Ovary (tissue), 9 donors: ENCODE measurements around the gene SDF2. TPM values are rescaled to one million over a fixed set of nuclear protein-coding genes. Genes with fewer than 3 reads are reported as not detected.

Source experiments
- DNase-seq, 5 donors: peaks; one replicate each; pipeline ENCODE4 v3.0.0-alpha.2; 2019 to 2020
- H3K27ac ChIP-seq, 2 donors: fragments of 200-600 bp; one replicate each; pipeline versions ENCODE4 v1.5.1 to v1.8.0; 2019 to 2022
- H3K27me3 ChIP-seq: fragments of 200-600 bp; one replicate; pipeline ENCODE4 v1.8.0; 2022
- H3K36me3 ChIP-seq: fragments of 200-600 bp; sonication (generic); one replicate; pipeline ENCODE4 v1.5.1; 2019
- H3K4me1 ChIP-seq: one replicate; pipeline ENCODE4 v1.8.1; 2013; ENCODE audit warnings: mild to moderate bottlenecking, moderate library complexity; ENCODE audit not compliant: insufficient read depth
- H3K4me3 ChIP-seq: fragments of 200-600 bp; sonication (generic); one replicate; pipeline ENCODE4 v1.5.1; 2017
- H3K9me3 ChIP-seq, 2 donors: fragments of 200-600 bp in 1 of 2; sonication (generic) in 1 of 2; one replicate each; pipeline versions ENCODE4 v1.5.1 to v1.8.1; 2013 to 2019; ENCODE audit warnings: mild to moderate bottlenecking in 1 of 2, moderate library complexity in 1 of 2
- EP300 ChIP-seq: sonication (generic); formaldehyde crosslinking; IDR thresholded peaks from one replicate; pipeline ENCODE4 v1.6.1; 2017; ENCODE audit warnings: antibody characterized with exemption
- POLR2A ChIP-seq: fragments of 450-650 bp; IDR thresholded peaks from one replicate; pipeline ENCODE4 v1.6.1; 2017; ENCODE audit warnings: antibody characterized with exemption, mild to moderate bottlenecking, moderate library complexity
- WGBS, 3 donors: extraction: QIAGEN DNeasy Blood & Tissue Kit in 1 of 3; methylation state at CpG; one replicate each; pipeline versions ENCODE4 v1.1.5 to v1.1.7; 2013 to 2017; 5-methylcytosine and 5-hydroxymethylcytosine counted together
- intact Hi-C, 4 donors: fragments of 100-400 bp; cut with DNase I; formaldehyde crosslinking; loops; one replicate each; pipeline versions ENCODE4 v1.11.0 to v1.15.1; 2022 to 2023
- polyA plus RNA-seq, 2 donors: library from polyadenylated mRNA; stranded (reverse); fragments of 200-250 nt in 1 of 2; fragments of 350-450 nt in 1 of 2; fragmentation: Illumina TruSeq in 1 of 2; extraction: RNeasy Lipid Tissue Mini Kit (QIAGEN cat#74804) in 1 of 2; gene quantifications; one replicate each; pipeline ENCODE4 v1.2.3, GENCODE V29; 2013 to 2014
- total RNA-seq, 7 donors: library from RNA; depleted of rRNA in 2 of 7; stranded (reverse); fragments of >200 nt in 2 of 7; fragmentation: NEBNext Ultra II Directional in 3 of 7; extraction: Animal tissue kit (Norgen Biotek cat#: 25700) in 3 of 7; gene quantifications; one replicate each; pipeline versions ENCODE4 v1.1.0 to v1.2.4, GENCODE V29; 2016 to 2023
- TF ChIP-seq, protein P1 (sequence below), 3 donors: fragments of 450-650 bp in 2 of 3; fragments of 200-600 bp in 1 of 3; IDR thresholded peaks; one replicate each; pipeline versions ENCODE4 v1.5.1 to v1.8.0; 2016 to 2022; ENCODE audit warnings: antibody characterized with exemption in 3 of 3, mild to moderate bottlenecking in 1 of 3
- donor health status: DM: no; HTN: no; CAD: no; lungs with moderate emphysema.
- donor health status: DM: no; HTN: no; CAD: no.
- donor health status: Bipolar disorder and iron deficiency.
- donor health status: DM: yes; HTN: yes; CAD: no.
- donor health status: DM: no; HTN: no; CAD: no.
- donor health status: DM: yes; HTN: yes; CAD: no.

Gene SDF2
- total and polyA plus RNA-seq, 9 donors = 33.9 to 118 (median 46.8) TPM

DNA sequence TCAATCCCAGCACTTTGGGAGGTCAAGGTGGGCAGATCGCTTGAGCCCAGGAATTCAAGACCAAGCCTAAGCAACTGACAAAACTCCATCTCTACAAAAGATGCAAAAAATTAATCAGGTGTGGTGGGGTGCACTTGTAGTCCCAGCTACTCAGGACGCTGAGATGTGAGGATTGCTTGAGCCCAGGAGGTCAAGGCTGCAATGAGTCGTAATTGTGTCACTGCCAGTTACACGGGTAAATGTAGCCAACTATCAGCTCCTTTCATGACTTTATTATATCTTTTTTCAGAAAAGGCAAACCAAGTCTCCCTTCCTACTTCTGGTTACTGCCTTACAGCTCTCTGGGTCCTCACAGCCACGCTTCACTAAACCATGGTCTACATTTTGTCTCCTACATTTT lies 4.0 kb downstream of the SDF2 start:
- intact Hi-C loops = loop anchor here in 2 of 4 donors (2.0 to 10.0 kb wide), 2 partner anchors 19 to 47 kb away; no protein-coding TSS in a partner anchor
- H3K9me3 ChIP-seq = no peaks in the 10 kb centered on the region
- DNase-seq = no peak
- H3K27me3 ChIP-seq = no peaks in the 10 kb centered on the region
- H3K4me1 ChIP-seq = no peaks in the 10 kb centered on the region
- H3K36me3 ChIP-seq = no peaks in the 10 kb centered on the region
- WGBS, 3 donors = 58 to 73% (median 65%) methylated on average over 5 of the region's 5 CpGs
- no peak overlapping the region for H3K27ac ChIP-seq
- H3K4me3 ChIP-seq = no peak overlapping the region
- TF ChIP-seq, protein P1, sequence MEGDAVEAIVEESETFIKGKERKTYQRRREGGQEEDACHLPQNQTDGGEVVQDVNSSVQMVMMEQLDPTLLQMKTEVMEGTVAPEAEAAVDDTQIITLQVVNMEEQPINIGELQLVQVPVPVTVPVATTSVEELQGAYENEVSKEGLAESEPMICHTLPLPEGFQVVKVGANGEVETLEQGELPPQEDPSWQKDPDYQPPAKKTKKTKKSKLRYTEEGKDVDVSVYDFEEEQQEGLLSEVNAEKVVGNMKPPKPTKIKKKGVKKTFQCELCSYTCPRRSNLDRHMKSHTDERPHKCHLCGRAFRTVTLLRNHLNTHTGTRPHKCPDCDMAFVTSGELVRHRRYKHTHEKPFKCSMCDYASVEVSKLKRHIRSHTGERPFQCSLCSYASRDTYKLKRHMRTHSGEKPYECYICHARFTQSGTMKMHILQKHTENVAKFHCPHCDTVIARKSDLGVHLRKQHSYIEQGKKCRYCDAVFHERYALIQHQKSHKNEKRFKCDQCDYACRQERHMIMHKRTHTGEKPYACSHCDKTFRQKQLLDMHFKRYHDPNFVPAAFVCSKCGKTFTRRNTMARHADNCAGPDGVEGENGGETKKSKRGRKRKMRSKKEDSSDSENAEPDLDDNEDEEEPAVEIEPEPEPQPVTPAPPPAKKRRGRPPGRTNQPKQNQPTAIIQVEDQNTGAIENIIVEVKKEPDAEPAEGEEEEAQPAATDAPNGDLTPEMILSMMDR (IDR thresholded peaks at IDR 0.05) = no peak
- TF ChIP-seq POLR2A = no peak
- no peak for TF ChIP-seq EP300

DNA sequence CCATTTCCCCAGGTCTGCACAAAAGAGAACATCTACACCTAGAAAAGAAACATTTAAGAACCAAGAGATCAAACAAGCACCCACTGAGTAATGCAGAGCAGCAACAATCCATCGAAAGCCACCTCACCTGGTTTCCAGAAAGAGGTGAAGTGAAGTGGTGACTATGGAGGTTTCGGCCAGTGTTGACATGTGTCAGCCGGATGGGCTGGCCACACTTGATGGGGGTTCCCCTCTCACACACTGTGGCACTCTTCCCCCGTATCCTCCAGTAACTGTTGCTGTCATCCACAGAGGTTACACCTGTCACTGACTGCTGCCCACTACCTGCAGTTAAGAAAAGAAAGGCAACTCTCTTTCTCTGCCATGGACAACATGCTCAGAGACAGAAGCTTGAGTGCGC lies 6.5 kb downstream of the SDF2 start:
- DNase-seq = no peak
- Histone ChIP-seq H3K4me3 (no peak overlapping the region), H3K4me1 (no peaks in the 10 kb centered on the region), H3K9me3 (no peaks in the 10 kb centered on the region), H3K27ac (no peak overlapping the region), H3K27me3 (no peaks in the 10 kb centered on the region), H3K36me3 (no peaks in the 10 kb centered on the region)
- TF ChIP-seq POLR2A (no peak), EP300 (no peak)
- TF ChIP-seq, protein P1 (IDR thresholded peaks at IDR 0.05) = no peak
- intact Hi-C loops = loop anchor here in 1 of 4 donors (10.0 kb wide), 1 partner anchor 50 kb away; no protein-coding TSS in a partner anchor
- WGBS, 3 donors = 91 to 96% (median 95%) methylated on average over 5 of the region's 5 CpGs

DNA sequence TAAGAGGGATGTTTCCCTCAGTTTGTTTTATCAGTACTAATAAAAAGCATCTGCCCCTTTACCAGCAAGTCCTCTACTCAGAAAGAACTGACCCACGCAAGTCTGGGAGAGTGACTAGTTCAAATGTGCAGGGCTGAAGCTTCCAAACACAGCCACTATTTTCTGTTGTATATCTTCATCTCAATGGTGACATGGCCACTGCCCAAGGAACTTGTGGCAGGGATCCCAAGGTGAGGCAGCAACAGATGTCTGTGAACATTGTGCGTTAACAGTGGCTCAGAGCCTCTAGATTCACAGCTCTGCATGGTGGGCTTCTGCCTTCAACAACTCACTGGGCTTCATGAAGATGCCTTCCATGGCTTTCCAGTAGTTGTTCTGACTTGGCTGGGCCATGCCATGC lies 13.0 kb downstream of the SDF2 start:
- WGBS, 3 donors = 53 to 79% (median 55%) methylated on average over 2 of the region's 2 CpGs
- no peak for TF ChIP-seq EP300
- TF ChIP-seq, protein P1 (IDR thresholded peaks at IDR 0.05) = no peak
- TF ChIP-seq POLR2A = no peak
- H3K36me3 ChIP-seq = no peaks in the 10 kb centered on the region
- intact Hi-C loops = no loop called here
- no peak overlapping the region for H3K4me3 ChIP-seq
- H3K27me3 ChIP-seq = no peaks in the 10 kb centered on the region
- H3K9me3 ChIP-seq = no peaks in the 10 kb centered on the region
- H3K27ac ChIP-seq = no peak overlapping the region
- no peak for DNase-seq
- H3K4me1 ChIP-seq = peaks cover 1% of the 10 kb centered on the region

DNA sequence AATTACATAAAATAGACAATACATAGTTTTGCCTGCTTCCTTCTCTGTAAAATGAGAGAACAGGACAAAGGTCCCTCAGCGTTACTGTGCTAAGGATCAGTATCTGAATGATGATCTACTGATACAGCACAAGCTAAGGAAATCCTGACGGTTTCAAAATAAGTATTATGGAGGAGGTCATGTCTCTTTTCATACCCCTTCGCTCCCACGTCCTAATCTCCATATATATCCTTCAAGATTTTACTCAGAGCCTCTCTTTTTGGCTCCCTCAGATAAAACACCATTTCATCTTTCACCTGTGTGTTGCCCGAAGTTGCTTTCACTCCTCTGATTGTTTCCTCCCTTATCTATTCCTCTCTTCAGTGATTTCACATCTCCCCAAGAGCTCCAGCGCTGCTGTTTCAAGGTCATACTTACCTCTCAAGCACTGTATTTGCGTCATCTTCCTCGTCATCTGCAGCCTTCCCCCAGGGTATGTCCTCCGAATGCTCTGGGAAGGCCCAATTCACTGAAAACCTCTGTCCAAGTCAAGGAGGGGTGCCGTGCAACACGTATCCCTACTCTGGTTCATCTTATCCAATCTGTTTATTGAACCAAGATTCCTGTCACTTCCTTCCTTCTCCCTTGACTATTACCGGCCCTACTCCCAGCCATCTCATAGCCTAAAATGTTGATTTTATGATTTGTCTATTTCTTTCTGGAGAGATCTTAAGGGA lies 15.5 kb downstream of the SDF2 start:
- TF ChIP-seq POLR2A = peak; percentile 41
- no peak for TF ChIP-seq EP300
- TF ChIP-seq, protein P1 (IDR thresholded peaks at IDR 0.05) = no peak
- Histone ChIP-seq H3K36me3 (no peaks in the 10 kb centered on the region), H3K27ac (peak overlapping the region; percentile 45 to 95), H3K4me1 (peaks cover 1% of the 10 kb centered on the region), H3K4me3 (no peak overlapping the region), H3K9me3 (no peaks in the 10 kb centered on the region), H3K27me3 (no peaks in the 10 kb centered on the region)
- intact Hi-C loops = no loop called here
- peak; percentile 58 to 72 (median 64) for DNase-seq
- 22 to 48% (median 31%) methylated on average over 12 of the region's 12 CpGs for WGBS, 3 donors
